SJCRH30 (cell line): ENCODE measurements around the gene SLC38A10. TPM values are rescaled to one million over a fixed set of nuclear protein-coding genes. Genes with fewer than 3 reads are reported as not detected.

Experiments
- DNase-seq, 2 experiments: peaks; one replicate each; pipeline ENCODE4 v3.0.0-alpha.2; 2015 to 2020
- H3K27ac ChIP-seq: fragments of 250-450 bp; sonication (Bioruptor Pico); 2 replicates; pipeline ENCODE4 v1.5.1; 2020; ENCODE audit warnings: mild to moderate bottlenecking, moderate library complexity
- H3K27me3 ChIP-seq: fragments of 250-450 bp; sonication (Bioruptor Pico); 2 replicates; pipeline ENCODE4 v1.5.1; 2020; ENCODE audit warnings: mild to moderate bottlenecking, moderate library complexity
- H3K36me3 ChIP-seq: fragments of 250-450 bp; sonication (Bioruptor Pico); 2 replicates; pipeline ENCODE4 v1.5.1; 2020; ENCODE audit warnings: mild to moderate bottlenecking, moderate library complexity
- H3K4me1 ChIP-seq: fragments of 250-450 bp; sonication (Bioruptor Pico); 2 replicates; pipeline ENCODE4 v1.5.1; 2020; ENCODE audit warnings: mild to moderate bottlenecking, moderate library complexity
- H3K4me3 ChIP-seq: fragments of 250-450 bp; sonication (Bioruptor Pico); 2 replicates; pipeline ENCODE4 v1.5.1; 2020; ENCODE audit warnings: mild to moderate bottlenecking, moderate library complexity
- H3K9me3 ChIP-seq: fragments of 250-450 bp; sonication (Bioruptor Pico); replicated peaks from 2 replicates; pipeline ENCODE4 v1.5.1; 2020; ENCODE audit warnings: mild to moderate bottlenecking, moderate library complexity
- total RNA-seq: library from RNA; depleted of rRNA; stranded (reverse); fragments of >200 nt; shearing (Covaris generic); gene quantifications from 2 replicates; pipeline ENCODE4 v1.2.3, GENCODE V29; 2014

Gene SLC38A10
- total RNA-seq, 1 experiment from 2014 or later = 97.0 TPM

DNA sequence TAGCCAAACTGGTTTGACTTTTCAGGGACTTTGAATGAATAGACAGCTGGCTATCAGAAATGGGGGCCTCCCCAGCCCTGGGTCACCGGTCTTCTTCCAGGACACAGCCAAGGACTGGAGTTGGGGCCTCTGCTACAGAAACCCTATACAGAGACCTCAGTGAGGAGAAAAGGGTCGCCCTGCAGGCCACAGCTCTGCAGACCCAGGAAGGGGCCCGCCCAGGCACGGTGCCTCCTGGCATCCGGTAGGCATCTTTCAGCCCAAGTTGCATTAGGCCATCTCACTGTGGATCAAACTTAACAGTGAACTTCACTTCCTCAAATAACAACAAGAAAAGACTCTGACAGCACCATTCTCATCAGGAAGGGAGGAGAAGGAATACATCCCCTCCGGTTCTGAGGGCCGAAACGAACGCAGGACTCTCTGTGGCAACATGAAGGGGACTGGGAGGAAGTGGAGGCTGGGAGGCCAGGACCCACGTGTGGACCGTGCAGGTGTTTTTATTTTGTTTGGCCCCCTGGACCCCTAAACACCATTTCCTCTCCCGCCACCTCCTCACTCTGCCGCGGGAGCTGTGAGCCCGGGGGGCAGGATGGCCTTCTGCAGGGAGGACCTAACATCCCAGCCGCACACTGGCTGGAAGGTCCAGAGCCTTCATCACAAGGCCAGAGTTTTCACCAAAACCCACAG lies 7.2 kb downstream of the SLC38A10 start:
- DNase-seq = peak in 1 of 2 experiments; percentile 53
- peak overlapping the region; percentile 25 for H3K4me3 ChIP-seq
- 0 out of 2 replicates have a peak, but pooled peaks cover 3% of the 10 kb centered on the region for H3K36me3 ChIP-seq
- H3K4me1 ChIP-seq = peaks cover 33% of the 10 kb centered on the region
- H3K27me3 ChIP-seq = no peaks in the 10 kb centered on the region
- H3K27ac ChIP-seq = peak overlapping the region; percentile 78
- H3K9me3 ChIP-seq = no peaks in the 10 kb centered on the region

DNA sequence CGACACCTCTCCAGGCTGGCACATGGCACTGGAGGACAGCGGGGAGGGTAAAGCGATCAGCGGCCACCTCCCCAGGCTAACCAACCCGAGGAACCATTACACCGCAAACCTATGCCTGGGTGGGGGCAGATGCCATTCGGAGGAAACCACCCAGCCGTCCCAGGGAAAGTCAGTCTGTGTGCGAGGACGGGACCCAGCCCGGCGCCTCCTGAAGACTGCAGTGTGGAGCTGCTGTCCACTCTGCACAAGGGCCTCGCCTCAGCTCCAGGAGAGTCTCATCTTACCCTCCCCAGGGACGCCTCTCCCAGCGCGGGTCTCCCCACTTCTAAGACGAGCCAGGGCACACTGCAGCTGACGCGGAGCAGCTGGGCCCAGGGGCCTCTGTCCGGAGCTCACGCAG lies 8.0 kb downstream of the SLC38A10 start:
- Histone ChIP-seq H3K36me3 (peaks cover 3% of the 10 kb centered on the region; the same call in 1 of the 2 replicates), H3K4me3 (peak overlapping the region; percentile 25), H3K27me3 (no peaks in the 10 kb centered on the region), H3K9me3 (no peaks in the 10 kb centered on the region), H3K27ac (peak overlapping the region; percentile 78), H3K4me1 (peaks cover 30% of the 10 kb centered on the region)
- DNase-seq = peak; percentile 99

DNA sequence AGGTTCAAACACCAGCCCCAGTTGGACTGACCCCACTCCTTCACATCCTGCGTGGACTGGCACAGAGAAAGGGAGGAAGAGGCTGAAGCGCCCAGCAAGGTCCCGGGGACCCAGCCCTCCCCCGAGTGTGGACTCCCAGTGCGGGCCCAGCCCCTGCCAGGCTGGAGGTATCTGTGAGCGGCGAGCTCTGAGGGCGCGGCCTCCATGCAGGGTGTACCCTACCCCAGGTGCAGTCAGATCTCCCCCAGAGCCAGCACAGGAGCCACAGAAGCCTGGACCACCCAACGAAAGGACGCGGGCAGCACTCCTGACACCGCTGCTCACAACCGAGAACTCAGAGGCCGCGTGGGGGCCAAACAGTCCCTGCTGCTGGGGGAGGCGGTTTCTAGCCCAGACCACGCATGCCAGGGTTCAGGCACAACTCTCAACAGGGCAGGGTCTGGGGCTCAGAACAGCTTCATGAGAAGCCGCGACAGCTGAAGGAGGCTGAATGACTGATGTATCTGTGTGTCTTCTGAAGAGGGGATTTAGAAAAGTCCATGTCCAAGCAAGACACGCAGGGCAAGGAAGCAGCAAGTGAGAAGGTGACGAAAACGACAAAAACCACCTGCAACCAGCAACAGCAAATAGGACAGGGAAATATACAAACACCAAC lies 8.5 kb downstream of the SLC38A10 start:
- peaks cover 7% of the 10 kb centered on the region; the same call in 1 of the 2 replicates for H3K36me3 ChIP-seq
- peak overlapping the region; percentile 25 for H3K4me3 ChIP-seq
- peaks cover 30% of the 10 kb centered on the region for H3K4me1 ChIP-seq
- DNase-seq = peak; percentile 93 to 98
- H3K27me3 ChIP-seq = no peaks in the 10 kb centered on the region
- H3K27ac ChIP-seq = peak overlapping the region; percentile 78
- no peaks in the 10 kb centered on the region for H3K9me3 ChIP-seq

DNA sequence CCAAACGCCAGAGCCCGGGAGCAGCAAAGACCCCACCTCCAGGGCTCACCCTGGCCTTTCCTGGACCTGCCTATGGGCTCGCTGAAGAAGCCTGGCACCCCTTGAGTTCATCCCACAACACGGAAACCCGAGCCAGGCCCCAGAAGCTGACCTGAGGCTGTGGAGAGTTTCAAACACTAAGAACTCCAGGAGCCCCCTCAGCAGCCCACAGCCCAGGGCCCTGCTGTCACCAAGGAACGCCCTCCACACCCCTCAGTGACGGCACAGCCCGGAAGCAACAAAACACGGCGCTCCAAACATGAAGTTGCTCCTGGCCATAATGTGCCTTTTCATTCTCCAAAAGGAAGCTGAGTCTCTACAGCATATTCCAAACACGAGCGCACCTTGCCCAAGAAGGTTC lies 9.2 kb downstream of the SLC38A10 start:
- H3K27me3 ChIP-seq = no peaks in the 10 kb centered on the region
- no peak for DNase-seq
- H3K27ac ChIP-seq = peak overlapping the region; percentile 78
- peaks cover 30% of the 10 kb centered on the region for H3K4me1 ChIP-seq
- no peaks in the 10 kb centered on the region for H3K9me3 ChIP-seq
- H3K4me3 ChIP-seq = no peak overlapping the region
- peaks cover 13% of the 10 kb centered on the region; the same call in 1 of the 2 replicates for H3K36me3 ChIP-seq

DNA sequence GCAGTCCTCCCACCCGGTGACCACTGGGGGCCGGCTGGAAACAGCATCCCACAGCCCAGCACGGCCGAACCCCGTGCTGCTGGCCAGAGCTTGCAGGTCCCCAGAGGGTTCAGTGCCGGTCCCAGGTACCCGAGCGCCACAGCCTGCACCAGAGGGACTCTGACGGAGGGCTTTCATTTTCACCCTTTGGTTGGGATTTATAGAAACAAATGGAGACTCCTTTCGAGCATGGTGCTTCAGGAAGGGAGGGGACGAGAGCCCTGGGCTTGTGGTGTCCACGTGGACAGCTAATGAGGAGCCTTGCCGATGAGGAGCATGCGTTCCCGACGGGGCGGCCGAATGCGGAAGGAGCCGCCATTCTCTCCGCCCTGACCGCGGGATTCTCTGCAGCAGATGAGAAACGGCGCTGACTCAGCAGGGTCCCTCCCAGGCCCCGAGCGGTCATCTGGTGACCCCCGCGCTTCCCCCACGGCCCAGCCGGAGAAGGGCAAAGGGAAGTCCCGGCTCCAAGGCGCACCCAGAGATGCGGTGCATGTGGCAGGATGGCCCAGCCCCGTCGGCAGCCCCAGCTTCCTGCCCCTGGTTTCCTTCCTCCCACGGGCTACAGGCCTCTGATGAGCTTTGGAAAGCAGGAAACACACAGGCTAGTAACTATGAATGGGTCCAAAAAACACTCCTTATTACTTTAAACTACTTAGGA lies 9.8 kb downstream of the SLC38A10 start:
- DNase-seq = no peak
- H3K4me1 ChIP-seq = peaks cover 30% of the 10 kb centered on the region
- H3K36me3 ChIP-seq = peaks cover 13% of the 10 kb centered on the region; the same call in 1 of the 2 replicates
- no peak overlapping the region for H3K4me3 ChIP-seq
- H3K27ac ChIP-seq = no peak overlapping the region
- H3K27me3 ChIP-seq = no peaks in the 10 kb centered on the region
- no peaks in the 10 kb centered on the region for H3K9me3 ChIP-seq

DNA sequence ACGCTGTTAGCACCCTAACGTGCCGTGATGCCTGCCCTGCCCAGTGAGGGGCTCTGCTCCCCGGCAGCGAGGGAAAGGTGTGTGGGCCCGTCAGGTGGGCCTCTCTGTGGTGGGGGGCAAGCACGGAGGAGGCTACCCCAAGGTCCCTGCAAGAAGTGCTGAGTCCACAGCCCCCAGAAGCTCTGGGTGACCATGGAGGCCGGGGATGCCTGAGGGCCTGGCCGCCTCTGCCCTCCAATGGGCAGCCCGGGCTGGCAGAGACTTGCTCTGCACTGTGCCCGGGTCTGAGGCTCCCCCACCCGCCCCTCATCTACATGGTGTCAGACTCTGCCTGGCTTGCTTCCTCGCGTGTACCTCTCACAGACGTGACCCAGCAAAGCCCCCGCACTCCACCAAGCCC lies 12.2 kb downstream of the SLC38A10 start:
- no peak for DNase-seq
- Histone ChIP-seq H3K9me3 (no peaks in the 10 kb centered on the region), H3K4me1 (peaks cover 22% of the 10 kb centered on the region), H3K36me3 (peaks cover 23% of the 10 kb centered on the region), H3K27ac (no peak overlapping the region), H3K27me3 (no peaks in the 10 kb centered on the region), H3K4me3 (no peak overlapping the region)

DNA sequence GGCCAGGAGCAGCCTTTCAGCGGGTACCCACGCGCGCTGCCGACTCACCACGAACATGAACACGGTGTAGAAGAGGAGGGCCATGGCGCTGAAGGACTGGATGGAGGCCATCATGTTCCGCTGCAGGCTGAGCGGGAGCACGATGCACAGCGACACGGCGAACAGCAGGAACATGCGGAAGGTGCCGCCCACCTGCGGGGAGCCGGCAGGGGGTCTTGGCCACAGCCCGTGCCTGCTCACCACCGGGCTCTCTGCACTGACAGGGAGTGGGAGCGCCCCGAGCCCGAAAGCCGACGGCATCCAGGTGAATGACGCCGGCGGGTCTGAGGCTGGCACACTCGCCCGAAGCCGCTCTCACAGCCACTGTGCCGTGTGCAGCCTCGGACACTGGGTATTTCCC lies 13.0 kb downstream of the SLC38A10 start:
- DNase-seq = no peak
- Histone ChIP-seq H3K36me3 (peaks cover 23% of the 10 kb centered on the region), H3K9me3 (no peaks in the 10 kb centered on the region), H3K4me3 (no peak overlapping the region), H3K27ac (no peak overlapping the region), H3K27me3 (no peaks in the 10 kb centered on the region), H3K4me1 (peaks cover 17% of the 10 kb centered on the region)

DNA sequence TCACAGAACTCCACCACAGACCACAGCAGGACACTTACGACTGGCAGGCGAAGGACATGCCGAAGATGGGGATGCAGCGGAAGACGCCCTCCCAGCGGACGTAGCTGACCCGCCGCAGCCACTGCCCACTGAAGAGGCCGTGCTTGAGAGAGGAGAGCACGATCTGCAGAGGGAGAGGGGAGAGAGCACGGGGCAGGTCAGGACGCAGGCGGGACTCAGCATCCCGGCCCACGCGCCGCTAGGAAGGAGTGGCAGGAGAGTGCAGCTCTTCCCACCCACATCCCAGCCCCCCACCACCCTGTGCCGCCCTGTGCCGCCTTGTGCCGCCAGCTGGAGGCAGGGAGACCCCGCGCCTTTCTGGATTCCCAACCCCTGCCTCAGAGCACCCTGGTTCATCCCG lies 14.5 kb downstream of the SLC38A10 start:
- Histone ChIP-seq H3K27me3 (no peaks in the 10 kb centered on the region), H3K27ac (no peak overlapping the region), H3K9me3 (no peaks in the 10 kb centered on the region), H3K4me1 (peaks cover 2% of the 10 kb centered on the region), H3K36me3 (peaks cover 28% of the 10 kb centered on the region), H3K4me3 (no peak overlapping the region)
- DNase-seq = no peak

DNA sequence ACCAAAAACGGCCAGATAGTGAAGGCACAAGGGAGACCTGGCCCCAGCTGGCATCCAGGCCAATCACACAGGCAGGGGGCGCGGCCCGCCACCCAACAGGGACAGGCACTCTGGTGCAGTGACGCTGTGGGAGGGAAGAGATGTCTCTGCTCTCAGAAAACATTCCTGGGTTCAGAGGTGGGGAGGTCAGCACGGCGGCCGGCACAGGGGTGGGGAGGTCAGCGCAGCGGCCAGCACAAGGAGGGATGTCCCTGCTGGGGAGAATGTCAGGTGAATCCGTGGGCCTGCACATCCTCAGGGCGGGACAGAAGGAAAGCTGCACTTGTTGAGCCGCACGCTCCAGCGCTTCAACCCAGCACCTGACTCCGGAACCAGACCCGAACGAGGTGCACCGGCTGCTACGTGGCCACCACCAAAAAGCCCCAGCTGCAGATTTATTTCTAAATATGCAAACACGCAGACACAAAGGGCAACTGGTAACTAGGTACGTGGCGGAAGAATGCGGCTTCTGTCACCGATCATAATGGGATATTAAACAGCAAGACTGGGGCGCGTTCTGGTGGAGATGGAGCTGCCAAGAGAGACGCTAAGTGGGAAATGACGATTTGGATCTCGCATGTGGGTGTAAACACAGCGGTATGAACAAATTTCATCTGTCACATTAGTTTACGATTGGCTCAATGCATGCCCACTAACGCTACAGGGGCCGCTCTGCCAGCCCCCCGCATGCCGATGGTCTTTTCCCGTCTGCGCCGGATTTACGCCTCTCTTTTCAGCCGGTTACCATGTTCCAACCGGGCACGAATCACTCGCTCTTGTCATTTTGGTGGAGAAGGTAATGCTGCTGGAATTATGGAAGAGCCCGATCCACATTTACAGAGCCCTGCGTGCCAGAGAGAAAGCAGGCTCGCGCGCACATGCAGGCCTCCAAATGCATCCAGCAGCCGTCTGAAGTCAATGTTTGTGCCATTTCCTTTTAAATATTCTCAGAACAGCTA lies 15.5 kb downstream of the SLC38A10 start:
- Histone ChIP-seq H3K9me3 (no peaks in the 10 kb centered on the region), H3K27me3 (no peaks in the 10 kb centered on the region), H3K4me1 (no peaks in the 10 kb centered on the region), H3K4me3 (no peak overlapping the region), H3K36me3 (peaks cover 32% of the 10 kb centered on the region), H3K27ac (no peak overlapping the region)
- DNase-seq = no peak

DNA sequence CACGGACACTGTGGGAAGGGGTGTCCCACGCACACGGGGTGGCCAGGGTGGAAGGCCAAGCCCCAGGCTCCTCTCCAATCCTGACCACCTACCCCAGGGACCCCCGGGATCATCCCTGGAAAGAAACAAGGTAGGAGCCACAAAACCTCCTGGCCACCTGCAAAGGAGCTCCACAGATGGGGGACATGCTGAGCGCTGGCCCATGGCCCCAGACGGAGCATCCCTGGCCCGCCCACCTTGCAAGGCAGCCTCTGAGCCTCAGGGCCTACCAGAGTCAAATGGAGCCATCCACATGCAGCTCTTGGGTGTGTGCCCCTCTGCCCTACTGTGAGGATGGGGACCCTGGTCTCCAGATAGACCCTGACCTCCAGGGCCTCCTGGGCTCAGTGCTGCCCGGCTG lies 16.3 kb downstream of the SLC38A10 start:
- Histone ChIP-seq H3K9me3 (no peaks in the 10 kb centered on the region), H3K4me1 (no peaks in the 10 kb centered on the region), H3K36me3 (peaks cover 39% of the 10 kb centered on the region), H3K27me3 (no peaks in the 10 kb centered on the region), H3K4me3 (no peak overlapping the region), H3K27ac (no peak overlapping the region)
- DNase-seq = no peak

DNA sequence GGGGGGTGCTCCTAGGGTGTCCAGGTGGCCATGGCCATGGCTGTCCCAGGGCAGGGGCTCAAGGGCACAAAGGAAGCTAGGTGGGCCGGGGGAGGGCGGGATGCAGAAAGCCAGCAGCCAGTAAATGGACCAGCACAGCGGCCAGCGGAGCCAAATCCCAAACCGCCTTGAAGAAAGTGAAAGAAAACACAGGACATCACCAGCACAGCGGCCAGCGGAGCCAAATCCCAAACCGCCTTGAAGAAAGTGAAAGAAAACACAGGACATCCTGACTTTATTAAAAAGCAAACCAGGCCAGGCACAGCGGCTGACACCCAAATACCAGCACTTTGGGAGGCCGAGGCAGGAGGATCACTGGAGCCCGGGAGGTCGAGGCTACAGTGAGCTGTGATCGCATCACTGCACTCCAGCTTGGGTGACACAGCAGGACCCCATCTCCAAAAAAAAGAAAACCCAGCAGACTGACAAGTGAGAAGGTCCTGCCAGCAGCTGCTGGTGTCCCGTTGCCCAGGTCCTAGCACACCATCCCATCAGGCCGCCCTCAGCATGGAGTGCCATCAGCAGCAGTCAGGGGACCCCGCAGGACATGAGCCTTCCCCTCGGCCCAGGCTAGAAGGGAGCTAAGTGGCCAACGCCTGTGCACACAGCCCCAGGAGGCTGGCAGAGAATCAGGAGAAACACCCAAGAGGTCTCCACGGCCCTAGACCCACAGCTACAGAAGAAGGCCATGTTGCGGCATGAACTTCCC lies 17.0 kb downstream of the SLC38A10 start:
- H3K27me3 ChIP-seq = no peaks in the 10 kb centered on the region
- H3K4me3 ChIP-seq = no peak overlapping the region
- no peaks in the 10 kb centered on the region for H3K9me3 ChIP-seq
- H3K36me3 ChIP-seq = peaks cover 45% of the 10 kb centered on the region
- no peak for DNase-seq
- no peaks in the 10 kb centered on the region for H3K4me1 ChIP-seq
- no peak overlapping the region for H3K27ac ChIP-seq

DNA sequence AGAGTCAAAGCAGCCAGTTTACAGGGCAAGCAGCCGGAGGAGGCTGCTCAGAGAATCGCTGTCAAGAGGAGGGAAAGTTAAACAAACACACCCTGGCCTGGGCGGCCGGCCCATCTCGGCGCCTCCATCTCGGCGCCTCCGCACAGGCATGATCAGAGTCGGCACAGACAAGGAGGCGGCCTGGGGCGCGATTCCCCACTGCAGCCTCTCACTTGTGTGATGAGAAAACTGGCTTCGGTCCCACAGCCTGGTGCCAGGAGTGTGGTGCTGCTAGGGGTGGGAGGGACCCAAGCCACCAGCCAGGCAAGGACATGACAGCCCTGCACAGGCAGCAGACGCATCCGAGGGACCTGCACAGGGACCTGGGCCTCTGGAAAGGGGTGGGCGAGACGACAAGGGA lies 17.7 kb downstream of the SLC38A10 start:
- Histone ChIP-seq H3K36me3 (peaks cover 52% of the 10 kb centered on the region), H3K27me3 (no peaks in the 10 kb centered on the region), H3K9me3 (no peaks in the 10 kb centered on the region), H3K4me3 (no peak overlapping the region), H3K4me1 (no peaks in the 10 kb centered on the region), H3K27ac (no peak overlapping the region)
- DNase-seq = no peak

DNA sequence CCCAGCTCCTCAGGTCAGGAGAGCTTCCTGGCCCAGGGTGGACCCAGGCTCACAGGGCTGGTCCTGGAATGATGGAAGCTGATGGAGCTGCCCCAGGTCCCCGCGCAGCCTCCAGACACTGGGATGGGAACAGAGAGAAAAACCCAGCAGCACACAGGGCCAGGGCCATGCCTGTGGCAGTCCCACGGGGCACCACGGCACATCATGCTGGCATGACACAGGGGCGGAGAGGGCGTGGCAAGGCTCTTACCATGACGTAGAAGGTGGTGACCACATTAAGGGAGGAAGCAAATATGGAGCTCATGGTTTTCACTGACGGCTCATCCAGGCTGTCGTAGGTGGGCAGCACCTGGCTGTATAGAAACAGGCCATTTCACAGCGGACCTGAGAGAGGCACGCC lies 18.3 kb downstream of the SLC38A10 start:
- Histone ChIP-seq H3K36me3 (peaks cover 56% of the 10 kb centered on the region), H3K9me3 (no peaks in the 10 kb centered on the region), H3K27ac (no peak overlapping the region), H3K27me3 (no peaks in the 10 kb centered on the region), H3K4me3 (no peak overlapping the region), H3K4me1 (no peaks in the 10 kb centered on the region)
- DNase-seq = no peak

DNA sequence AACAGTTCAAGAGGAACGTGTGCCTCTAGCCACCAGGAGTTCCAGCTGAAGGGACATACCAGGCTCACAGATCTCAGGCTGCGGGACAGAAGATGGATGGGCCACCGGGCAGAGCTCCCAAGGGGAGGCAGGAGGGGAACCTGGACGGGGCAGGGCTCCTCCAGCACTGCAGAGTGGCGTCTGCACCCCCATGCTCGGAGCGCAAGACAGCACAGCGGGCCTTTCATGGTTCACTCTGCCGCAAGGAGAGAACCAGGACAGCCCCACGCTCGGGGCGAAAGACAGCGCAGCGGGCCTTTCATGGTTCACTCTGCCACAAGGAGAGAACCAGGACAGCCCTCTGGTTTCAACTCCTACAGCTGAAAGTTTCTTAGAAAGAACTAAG lies 20.6 kb downstream of the SLC38A10 start:
- Histone ChIP-seq H3K9me3 (no peaks in the 10 kb centered on the region), H3K4me1 (no peaks in the 10 kb centered on the region), H3K27me3 (no peaks in the 10 kb centered on the region), H3K4me3 (no peak overlapping the region), H3K27ac (no peak overlapping the region), H3K36me3 (peaks cover 55% of the 10 kb centered on the region)
- DNase-seq = no peak
